ENCODE data around the gene SAV1. TPM values are rescaled to one million over a fixed set of nuclear protein-coding genes. Genes with fewer than 3 reads are reported as not detected.

The SAV1 gene
- total and polyA plus RNA-seq, 2 experiments from 2014 or later = 28.6 to 30.2 TPM

- in situ Hi-C loops (cut with MboI) = no loop called here
- Histone ChIP-seq H3K27ac (no peak overlapping the region), H3K4me3 (no peak overlapping the region), H3K4me1 (ENCODE audit: insufficient read depth) (peaks cover 26% of the 10 kb centered on the region), H3K79me2 (ENCODE audit: insufficient read depth) (no peaks in the 10 kb centered on the region), H3F3A (ENCODE audit: insufficient read depth) (no peaks in the 10 kb centered on the region), H2AFZ (no peak overlapping the region), H3K36me3 (ENCODE audit: low read depth) (no peaks in the 10 kb centered on the region), H4K20me1 (ENCODE audit: insufficient read depth) (no peaks in the 10 kb centered on the region), H3K27me3 (replicated peaks; ENCODE audit: insufficient read depth) (no peaks in the 10 kb centered on the region), H3K9me2 (ENCODE audit: insufficient read depth) (no peaks in the 10 kb centered on the region), H3K4me2 (ENCODE audit: unreplicated experiment) (no peak overlapping the region), H3K9ac (no peak overlapping the region), H3K9me3 (ENCODE audit: low read depth) (no peaks in the 10 kb centered on the region)
- DNase-seq = no peak
- no peak for TF ChIP-seq EZH2 (IDR thresholded peaks at IDR 0.05; ENCODE audit: insufficient read depth, poor library complexity, severe bottlenecking)
- TF ChIP-seq EZH2phosphoT487 (IDR thresholded peaks at IDR 0.05; ENCODE audit: insufficient read depth, low read depth) = no peak
These were observed 69.3 kb downstream of the SAV1 start for GRCh38 chr14:50598765-50599164.

- H3K4me2 ChIP-seq (ENCODE audit: unreplicated experiment) = no peak overlapping the region
- no peak for TF ChIP-seq EZH2 (IDR thresholded peaks at IDR 0.05; ENCODE audit: insufficient read depth, poor library complexity, severe bottlenecking)
- no peak for TF ChIP-seq EZH2phosphoT487 (IDR thresholded peaks at IDR 0.05; ENCODE audit: insufficient read depth, low read depth)
- in situ Hi-C loops (cut with MboI) = no loop called here
- no peaks in the 10 kb centered on the region for H3K79me2 ChIP-seq (ENCODE audit: insufficient read depth)
- H2AFZ ChIP-seq = no peak overlapping the region
- no peaks in the 10 kb centered on the region for H3K27me3 ChIP-seq (replicated peaks; ENCODE audit: insufficient read depth)
- no peaks in the 10 kb centered on the region for H3K9me2 ChIP-seq (ENCODE audit: insufficient read depth)
- H3K9ac ChIP-seq = no peak overlapping the region
- no peaks in the 10 kb centered on the region for H4K20me1 ChIP-seq (ENCODE audit: insufficient read depth)
- H3K27ac ChIP-seq = no peak overlapping the region
- no peak for DNase-seq
- H3K36me3 ChIP-seq (ENCODE audit: low read depth) = no peaks in the 10 kb centered on the region
- no peak overlapping the region for H3K4me3 ChIP-seq
- 97 to 98% methylated on average over 8 of the region's 8 CpGs for WGBS, 2 experiments (ENCODE audit: low coverage in 1 of 2, low lambda C conversion rate in 2 of 2, missing lambda C conversion rate in 2 of 2)
- peaks cover under 1% of the 10 kb centered on the region; the same call in 1 of the 2 replicates for H3K4me1 ChIP-seq (ENCODE audit: insufficient read depth)
- no peaks in the 10 kb centered on the region for H3F3A ChIP-seq (ENCODE audit: insufficient read depth)
- H3K9me3 ChIP-seq (ENCODE audit: low read depth) = no peaks in the 10 kb centered on the region
These were observed 73.4 kb downstream of the SAV1 start for GRCh38 chr14:50594577-50595316.

GRCh38 chr14:50590464-50590863, 77.6 kb downstream of the SAV1 start:
- 57 to 65% methylated on average over 2 of the region's 2 CpGs for WGBS, 2 experiments (ENCODE audit: low coverage in 1 of 2, low lambda C conversion rate in 2 of 2, missing lambda C conversion rate in 2 of 2)
- Histone ChIP-seq H3K9me2 (ENCODE audit: insufficient read depth) (no peaks in the 10 kb centered on the region), H3K36me3 (ENCODE audit: low read depth) (no peaks in the 10 kb centered on the region; the same call in 1 of the 2 replicates), H2AFZ (no peak overlapping the region), H3K9ac (no peak overlapping the region), H4K20me1 (ENCODE audit: insufficient read depth) (no peaks in the 10 kb centered on the region), H3K79me2 (ENCODE audit: insufficient read depth) (no peaks in the 10 kb centered on the region), H3K4me3 (no peak overlapping the region), H3K27ac (no peak overlapping the region), H3K9me3 (ENCODE audit: low read depth) (no peaks in the 10 kb centered on the region), H3F3A (ENCODE audit: insufficient read depth) (no peaks in the 10 kb centered on the region), H3K4me2 (ENCODE audit: unreplicated experiment) (no peak overlapping the region), H3K27me3 (replicated peaks; ENCODE audit: insufficient read depth) (no peaks in the 10 kb centered on the region), H3K4me1 (ENCODE audit: insufficient read depth) (no peaks in the 10 kb centered on the region)
- no peak for TF ChIP-seq EZH2phosphoT487 (IDR thresholded peaks at IDR 0.05; ENCODE audit: insufficient read depth, low read depth)
- TF ChIP-seq EZH2 (IDR thresholded peaks at IDR 0.05; ENCODE audit: insufficient read depth, poor library complexity, severe bottlenecking) = no peak
- in situ Hi-C loops (cut with MboI) = no loop called here
- no peak for DNase-seq

Small RNA genes within 50 kb of the gene (small RNA-seq; reads per million reads assigned to genes)
- gene RN7SL452P (ENCODE audit: low read depth, low replicate concordance) = not detected

Other genes with a start within 250 kb of the SAV1 start
- 166 and 194 TPM in 2 replicates for gene MAP4K5, start 135.7 kb downstream of the SAV1 start, total RNA-seq (2014; rRNA removed; shearing (Covaris generic))
- 98.0 and 101 TPM in 2 replicates for gene MAP4K5, start 135.7 kb downstream of the SAV1 start, polyA plus RNA-seq (2016; fragmentation: Nextera tagmentation; extraction: Ambion mirVana)
- 10.5 and 10.8 TPM in 2 replicates for gene ATL1, start 108.2 kb downstream of the SAV1 start, total RNA-seq (2014; rRNA removed; shearing (Covaris generic))
- gene ATL1, start 108.2 kb downstream of the SAV1 start, polyA plus RNA-seq (2016; fragmentation: Nextera tagmentation; extraction: Ambion mirVana) = 10.7 and 11.4 TPM in 2 replicates
- 28.7 and 33.3 TPM in 2 replicates for gene NIN, start 162.9 kb upstream of the SAV1 start, total RNA-seq (2014; rRNA removed; shearing (Covaris generic))
- 16.2 and 17.0 TPM in 2 replicates for gene NIN, start 162.9 kb upstream of the SAV1 start, polyA plus RNA-seq (2016; fragmentation: Nextera tagmentation; extraction: Ambion mirVana)
- not detected in 2 replicates for gene ABHD12B, start 203.7 kb upstream of the SAV1 start, total RNA-seq (2014; rRNA removed; shearing (Covaris generic))
- gene ABHD12B, start 203.7 kb upstream of the SAV1 start, polyA plus RNA-seq (2016; fragmentation: Nextera tagmentation; extraction: Ambion mirVana) = 0.31 TPM in 1 of 2 replicates, not detected in the other

Data from GM23248 (cell line).